ENCODE results near the gene P4HB. TPM values are rescaled to one million over a fixed set of nuclear protein-coding genes. Genes with fewer than 3 reads are reported as not detected.

The P4HB gene
- total RNA-seq, 1 experiment from 2014 or later: 759 TPM

DNA sequence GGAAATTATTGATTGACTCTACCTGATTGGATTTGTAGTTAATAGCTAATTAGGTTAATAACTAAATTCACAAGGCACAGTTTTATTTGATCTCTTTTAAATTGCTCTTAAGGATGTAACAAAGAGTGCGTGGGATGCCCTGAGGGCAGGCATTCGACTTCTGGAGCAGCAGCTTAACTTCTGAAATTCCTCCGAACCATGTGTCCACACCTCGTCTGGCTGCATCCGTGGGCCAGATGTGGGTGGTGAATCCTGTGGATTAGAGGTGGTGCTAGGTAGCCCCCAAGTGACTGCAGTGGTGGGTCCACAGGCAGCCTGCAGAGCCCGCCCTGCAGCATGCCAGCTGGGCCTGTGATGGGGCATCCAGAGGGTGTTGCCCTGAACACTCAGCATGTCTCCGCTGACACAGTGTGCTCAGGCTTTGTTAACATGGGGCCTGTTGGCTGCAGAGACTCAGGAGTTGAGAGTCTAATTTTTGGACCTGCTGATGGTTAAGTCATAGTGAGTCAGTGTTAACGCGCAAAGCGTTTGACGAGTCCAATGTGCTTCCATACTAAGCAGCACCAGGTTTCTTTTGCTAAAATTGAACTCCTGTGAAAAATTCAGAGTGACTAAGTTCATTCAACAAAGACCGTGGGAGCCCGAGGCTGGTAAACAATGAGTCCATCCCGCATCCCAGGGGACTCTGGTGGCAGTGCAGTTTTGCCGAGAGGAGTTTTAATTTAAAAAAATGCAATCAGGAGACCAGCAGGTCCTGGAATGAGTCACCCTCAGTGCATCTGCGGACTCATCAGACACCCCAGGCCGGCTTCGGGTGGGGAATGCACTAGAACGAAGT is 37.9 kb upstream of the P4HB start:
- Histone ChIP-seq H3K27ac (ENCODE audit: low read length) (peak overlapping the region; percentile 73), H3K4me1 (ENCODE audit: control insufficient read depth, insufficient read depth, low read length) (peaks cover 27% of the 10 kb centered on the region), H3K36me3 (ENCODE audit: control insufficient read depth, insufficient read depth, low read length) (no peaks in the 10 kb centered on the region), H3K9me3 (ENCODE audit: control insufficient read depth, insufficient read depth, low read depth, low read length) (no peaks in the 10 kb centered on the region), H3K4me3 (ENCODE audit: low read depth in 2 of 2, low read length in 2 of 2) (no peak overlapping the region), H3K27me3 (ENCODE audit: control insufficient read depth, insufficient read depth, low read length) (no peaks in the 10 kb centered on the region)
- POLR2A ChIA-PET: interaction anchor here (0.7 to 0.8 kb wide), 2 partner anchors 11 to 32 kb away, joined by 3 read pairs; no protein-coding TSS in a partner anchor
- peak; percentile 72 for ATAC-seq
- intact Hi-C loops (cut with micrococcal nuclease; ENCODE audit: unreplicated experiment): no loop called here
- DNase-seq (ENCODE audit: low read depth, low spot score): peak; percentile 83
- TF ChIP-seq, protein P1, sequence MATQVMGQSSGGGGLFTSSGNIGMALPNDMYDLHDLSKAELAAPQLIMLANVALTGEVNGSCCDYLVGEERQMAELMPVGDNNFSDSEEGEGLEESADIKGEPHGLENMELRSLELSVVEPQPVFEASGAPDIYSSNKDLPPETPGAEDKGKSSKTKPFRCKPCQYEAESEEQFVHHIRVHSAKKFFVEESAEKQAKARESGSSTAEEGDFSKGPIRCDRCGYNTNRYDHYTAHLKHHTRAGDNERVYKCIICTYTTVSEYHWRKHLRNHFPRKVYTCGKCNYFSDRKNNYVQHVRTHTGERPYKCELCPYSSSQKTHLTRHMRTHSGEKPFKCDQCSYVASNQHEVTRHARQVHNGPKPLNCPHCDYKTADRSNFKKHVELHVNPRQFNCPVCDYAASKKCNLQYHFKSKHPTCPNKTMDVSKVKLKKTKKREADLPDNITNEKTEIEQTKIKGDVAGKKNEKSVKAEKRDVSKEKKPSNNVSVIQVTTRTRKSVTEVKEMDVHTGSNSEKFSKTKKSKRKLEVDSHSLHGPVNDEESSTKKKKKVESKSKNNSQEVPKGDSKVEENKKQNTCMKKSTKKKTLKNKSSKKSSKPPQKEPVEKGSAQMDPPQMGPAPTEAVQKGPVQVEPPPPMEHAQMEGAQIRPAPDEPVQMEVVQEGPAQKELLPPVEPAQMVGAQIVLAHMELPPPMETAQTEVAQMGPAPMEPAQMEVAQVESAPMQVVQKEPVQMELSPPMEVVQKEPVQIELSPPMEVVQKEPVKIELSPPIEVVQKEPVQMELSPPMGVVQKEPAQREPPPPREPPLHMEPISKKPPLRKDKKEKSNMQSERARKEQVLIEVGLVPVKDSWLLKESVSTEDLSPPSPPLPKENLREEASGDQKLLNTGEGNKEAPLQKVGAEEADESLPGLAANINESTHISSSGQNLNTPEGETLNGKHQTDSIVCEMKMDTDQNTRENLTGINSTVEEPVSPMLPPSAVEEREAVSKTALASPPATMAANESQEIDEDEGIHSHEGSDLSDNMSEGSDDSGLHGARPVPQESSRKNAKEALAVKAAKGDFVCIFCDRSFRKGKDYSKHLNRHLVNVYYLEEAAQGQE (IDR thresholded peaks at IDR 0.05; ENCODE audit: insufficient read depth in 1 of 2, low read depth in 2 of 2, low read length in 1 of 2): no peak
- no peak for TF ChIP-seq TCF7L2 (IDR thresholded peaks at IDR 0.05; ENCODE audit: low read depth, low read length)
- TF ChIP-seq, protein P2, sequence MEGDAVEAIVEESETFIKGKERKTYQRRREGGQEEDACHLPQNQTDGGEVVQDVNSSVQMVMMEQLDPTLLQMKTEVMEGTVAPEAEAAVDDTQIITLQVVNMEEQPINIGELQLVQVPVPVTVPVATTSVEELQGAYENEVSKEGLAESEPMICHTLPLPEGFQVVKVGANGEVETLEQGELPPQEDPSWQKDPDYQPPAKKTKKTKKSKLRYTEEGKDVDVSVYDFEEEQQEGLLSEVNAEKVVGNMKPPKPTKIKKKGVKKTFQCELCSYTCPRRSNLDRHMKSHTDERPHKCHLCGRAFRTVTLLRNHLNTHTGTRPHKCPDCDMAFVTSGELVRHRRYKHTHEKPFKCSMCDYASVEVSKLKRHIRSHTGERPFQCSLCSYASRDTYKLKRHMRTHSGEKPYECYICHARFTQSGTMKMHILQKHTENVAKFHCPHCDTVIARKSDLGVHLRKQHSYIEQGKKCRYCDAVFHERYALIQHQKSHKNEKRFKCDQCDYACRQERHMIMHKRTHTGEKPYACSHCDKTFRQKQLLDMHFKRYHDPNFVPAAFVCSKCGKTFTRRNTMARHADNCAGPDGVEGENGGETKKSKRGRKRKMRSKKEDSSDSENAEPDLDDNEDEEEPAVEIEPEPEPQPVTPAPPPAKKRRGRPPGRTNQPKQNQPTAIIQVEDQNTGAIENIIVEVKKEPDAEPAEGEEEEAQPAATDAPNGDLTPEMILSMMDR (IDR thresholded peaks at IDR 0.05): no peak
- no TSS peak for BruUV-seq (replicated peaks)
- CTCF ChIA-PET: no interaction called here
- in situ Hi-C loops (cut with HindIII; ENCODE audit: low pct_unique_long_range_greater_than_20kb, low sequenced_read_pairs): no loop called here

DNA sequence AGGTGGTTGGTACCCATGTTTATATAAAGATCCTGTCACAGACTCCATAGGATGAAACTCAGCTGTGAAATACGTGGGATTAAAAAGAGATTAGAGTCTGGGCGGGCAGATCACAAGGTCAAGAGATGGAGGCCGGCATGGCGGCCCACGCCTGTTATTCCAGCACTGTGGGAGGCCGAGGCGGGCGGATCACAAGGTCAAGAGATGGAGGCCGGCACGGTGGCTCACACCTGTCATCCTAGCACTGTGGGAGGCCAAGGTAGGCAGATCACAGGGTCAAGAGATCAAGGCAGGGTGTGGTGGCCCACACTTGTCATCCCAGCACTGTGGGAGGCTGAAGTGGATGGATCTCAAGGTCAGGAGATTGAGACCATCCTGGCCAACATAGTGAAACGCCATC is 35.1 kb upstream of the P4HB start:
- peaks cover 21% of the 10 kb centered on the region for H3K4me1 ChIP-seq (ENCODE audit: control insufficient read depth, insufficient read depth, low read length)
- no peak overlapping the region for H3K27ac ChIP-seq (ENCODE audit: low read length)
- in situ Hi-C loops (cut with HindIII; ENCODE audit: low pct_unique_long_range_greater_than_20kb, low sequenced_read_pairs) (no loop called here), intact Hi-C loops (cut with micrococcal nuclease; ENCODE audit: unreplicated experiment) (no loop called here)
- TF ChIP-seq, protein P1 (IDR thresholded peaks at IDR 0.05; ENCODE audit: insufficient read depth in 1 of 2, low read depth in 2 of 2, low read length in 1 of 2): no peak
- TF ChIP-seq POLR2AphosphoS5 (IDR thresholded peaks at IDR 0.05; ENCODE audit: low read depth, low read length): no peak
- TF ChIP-seq, protein P2 (IDR thresholded peaks at IDR 0.05): no peak
- no peak for TF ChIP-seq SIN3A (IDR thresholded peaks at IDR 0.05; ENCODE audit: borderline replicate concordance, insufficient read depth, low read depth, low read length)
- H3K27me3 ChIP-seq (ENCODE audit: control insufficient read depth, insufficient read depth, low read length): no peaks in the 10 kb centered on the region
- H3K36me3 ChIP-seq (ENCODE audit: control insufficient read depth, insufficient read depth, low read length): peaks cover 4% of the 10 kb centered on the region; the same call in 1 of the 2 replicates
- DNase-seq (ENCODE audit: low read depth, low spot score) (no peak), ATAC-seq (no peak)
- no peaks in the 10 kb centered on the region for H3K9me3 ChIP-seq (ENCODE audit: control insufficient read depth, insufficient read depth, low read depth, low read length)
- no peak overlapping the region for H3K4me3 ChIP-seq (ENCODE audit: low read depth in 2 of 2, low read length in 2 of 2)
- POLR2A ChIA-PET: interaction anchor here (0.6 kb wide), 1 partner anchor 29 kb away, joined by 4 read pairs; no protein-coding TSS in a partner anchor
- CTCF ChIA-PET: no interaction called here
- no TSS peak for BruUV-seq (replicated peaks)
